ENCODE measurements around the gene ALPP.

Gene ALPP

GRCh38 chr2:232415736-232416520 lies 37.4 kb downstream of the ALPP start:
- Histone ChIP-seq H3K4me3 (ENCODE audit: insufficient read depth, low read length, poor library complexity, severe bottlenecking) (no peak overlapping the region), H4K20me1 (ENCODE audit: low read depth, low read length) (no peaks in the 10 kb centered on the region), H3K27ac (ENCODE audit: low read depth, low read length) (no peak overlapping the region), H3K27me3 (ENCODE audit: low read length) (no peaks in the 10 kb centered on the region), H3K4me2 (ENCODE audit: low read depth, low read length, poor library complexity, severe bottlenecking) (no peak overlapping the region), H3K9ac (ENCODE audit: low read length) (no peak overlapping the region), H3K36me3 (ENCODE audit: low read length) (no peaks in the 10 kb centered on the region), H3K9me3 (ENCODE audit: insufficient read depth, low read length) (no peaks in the 10 kb centered on the region), H3K9me2 (replicated peaks; ENCODE audit: insufficient read depth, low read length) (no peaks in the 10 kb centered on the region), H3F3A (ENCODE audit: insufficient read depth) (no peaks in the 10 kb centered on the region), H3K79me2 (ENCODE audit: insufficient read depth, low read length) (no peaks in the 10 kb centered on the region), H2AFZ (ENCODE audit: low read depth, low read length, severe bottlenecking) (no peak overlapping the region)
- TF ChIP-seq, protein P1, sequence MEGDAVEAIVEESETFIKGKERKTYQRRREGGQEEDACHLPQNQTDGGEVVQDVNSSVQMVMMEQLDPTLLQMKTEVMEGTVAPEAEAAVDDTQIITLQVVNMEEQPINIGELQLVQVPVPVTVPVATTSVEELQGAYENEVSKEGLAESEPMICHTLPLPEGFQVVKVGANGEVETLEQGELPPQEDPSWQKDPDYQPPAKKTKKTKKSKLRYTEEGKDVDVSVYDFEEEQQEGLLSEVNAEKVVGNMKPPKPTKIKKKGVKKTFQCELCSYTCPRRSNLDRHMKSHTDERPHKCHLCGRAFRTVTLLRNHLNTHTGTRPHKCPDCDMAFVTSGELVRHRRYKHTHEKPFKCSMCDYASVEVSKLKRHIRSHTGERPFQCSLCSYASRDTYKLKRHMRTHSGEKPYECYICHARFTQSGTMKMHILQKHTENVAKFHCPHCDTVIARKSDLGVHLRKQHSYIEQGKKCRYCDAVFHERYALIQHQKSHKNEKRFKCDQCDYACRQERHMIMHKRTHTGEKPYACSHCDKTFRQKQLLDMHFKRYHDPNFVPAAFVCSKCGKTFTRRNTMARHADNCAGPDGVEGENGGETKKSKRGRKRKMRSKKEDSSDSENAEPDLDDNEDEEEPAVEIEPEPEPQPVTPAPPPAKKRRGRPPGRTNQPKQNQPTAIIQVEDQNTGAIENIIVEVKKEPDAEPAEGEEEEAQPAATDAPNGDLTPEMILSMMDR (IDR thresholded peaks at IDR 0.05; ENCODE audit: insufficient read depth, low read length, poor library complexity, severe bottlenecking), result no peak
- TF ChIP-seq EZH2phosphoT487 (conservative IDR thresholded peaks at IDR 0.05; ENCODE audit: low read length), result no peak

DNA sequence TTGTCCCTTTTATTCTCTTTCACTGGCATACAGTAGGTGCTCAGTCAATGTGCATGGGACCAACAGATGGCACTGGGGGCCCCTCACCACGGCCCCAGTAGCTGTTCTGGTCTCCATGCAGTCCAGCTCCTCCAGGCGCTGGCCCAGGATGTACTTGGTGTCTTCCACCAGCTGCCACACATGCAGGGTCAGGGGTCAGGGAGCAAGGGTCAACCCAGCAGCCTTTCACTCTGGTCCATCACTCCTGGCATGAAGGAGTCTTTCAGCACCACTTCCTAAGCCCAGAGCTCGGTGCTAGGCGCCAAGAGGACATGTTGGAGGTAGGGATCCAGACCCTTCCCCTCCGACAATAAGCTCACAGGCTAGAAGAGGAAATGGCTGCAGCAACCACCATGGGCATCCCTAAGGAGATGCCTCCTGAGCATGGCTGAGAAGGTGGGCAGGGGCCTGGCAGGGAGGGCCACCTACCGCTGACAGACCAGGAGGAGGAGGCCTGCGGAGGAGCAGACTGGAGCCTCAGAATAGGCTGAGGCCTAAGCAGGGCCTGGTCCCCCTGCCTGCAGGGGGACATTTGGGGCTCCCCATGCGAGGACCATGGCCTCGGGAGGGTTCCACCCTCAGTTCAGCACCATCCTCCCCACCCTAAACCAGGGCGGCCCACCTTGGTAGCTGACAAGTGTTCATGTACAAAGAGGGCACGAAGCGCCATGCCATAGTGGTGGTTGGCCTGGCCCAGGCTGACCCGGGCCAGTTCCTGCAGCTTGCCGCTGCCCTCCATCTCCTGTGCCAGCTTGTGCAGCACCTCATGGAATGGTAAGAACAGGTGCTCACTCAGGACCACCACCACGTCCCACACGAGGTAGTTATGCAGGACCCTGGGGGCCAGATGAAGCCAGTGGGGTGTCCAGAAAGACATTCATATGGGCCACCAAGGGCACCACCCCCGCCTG lies 38.2 kb downstream of the ALPP start:
- H3K9ac ChIP-seq (ENCODE audit: low read length), result no peak overlapping the region
- no peak overlapping the region for H3K4me3 ChIP-seq (ENCODE audit: insufficient read depth, low read length, poor library complexity, severe bottlenecking)
- no peak for TF ChIP-seq EZH2phosphoT487 (conservative IDR thresholded peaks at IDR 0.05; ENCODE audit: low read length)
- TF ChIP-seq, protein P1 (IDR thresholded peaks at IDR 0.05; ENCODE audit: insufficient read depth, low read length, poor library complexity, severe bottlenecking), result no peak
- H3K36me3 ChIP-seq (ENCODE audit: low read length), result no peaks in the 10 kb centered on the region
- no peak overlapping the region for H2AFZ ChIP-seq (ENCODE audit: low read depth, low read length, severe bottlenecking)
- no peak overlapping the region for H3K27ac ChIP-seq (ENCODE audit: low read depth, low read length)
- no peak overlapping the region for H3K4me2 ChIP-seq (ENCODE audit: low read depth, low read length, poor library complexity, severe bottlenecking)
- no peaks in the 10 kb centered on the region for H3K79me2 ChIP-seq (ENCODE audit: insufficient read depth, low read length)
- no peaks in the 10 kb centered on the region for H3K9me2 ChIP-seq (replicated peaks; ENCODE audit: insufficient read depth, low read length)
- H4K20me1 ChIP-seq (ENCODE audit: low read depth, low read length), result no peaks in the 10 kb centered on the region
- H3K9me3 ChIP-seq (ENCODE audit: insufficient read depth, low read length), result no peaks in the 10 kb centered on the region
- H3K27me3 ChIP-seq (ENCODE audit: low read length), result no peaks in the 10 kb centered on the region
- no peaks in the 10 kb centered on the region for H3F3A ChIP-seq (ENCODE audit: insufficient read depth)

- TF ChIP-seq, protein P1 (IDR thresholded peaks at IDR 0.05; ENCODE audit: insufficient read depth, low read length, poor library complexity, severe bottlenecking), result no peak
- TF ChIP-seq EZH2phosphoT487 (conservative IDR thresholded peaks at IDR 0.05; ENCODE audit: low read length), result no peak
- Histone ChIP-seq H2AFZ (ENCODE audit: low read depth, low read length, severe bottlenecking) (no peak overlapping the region), H3K9ac (ENCODE audit: low read length) (no peak overlapping the region), H3K4me3 (ENCODE audit: insufficient read depth, low read length, poor library complexity, severe bottlenecking) (no peak overlapping the region), H3K9me2 (replicated peaks; ENCODE audit: insufficient read depth, low read length) (no peaks in the 10 kb centered on the region), H3F3A (ENCODE audit: insufficient read depth) (no peaks in the 10 kb centered on the region), H3K4me2 (ENCODE audit: low read depth, low read length, poor library complexity, severe bottlenecking) (no peak overlapping the region), H4K20me1 (ENCODE audit: low read depth, low read length) (no peaks in the 10 kb centered on the region), H3K27ac (ENCODE audit: low read depth, low read length) (no peak overlapping the region), H3K9me3 (ENCODE audit: insufficient read depth, low read length) (no peaks in the 10 kb centered on the region), H3K27me3 (ENCODE audit: low read length) (no peaks in the 10 kb centered on the region), H3K36me3 (ENCODE audit: low read length) (no peaks in the 10 kb centered on the region), H3K79me2 (ENCODE audit: insufficient read depth, low read length) (no peaks in the 10 kb centered on the region)
Observed at GRCh38 chr2:232417489-232417888, 38.9 kb downstream of the ALPP start.

Data from SU-DHL-6 (cell line).